HG03432 (cell line): ENCODE results near the gene ETFA.
A peak's percentile ranks its signal among the peaks of the same experiment; 100 is the strongest.

Experiments
- ATAC-seq: cut with Tn5 transposase; IDR thresholded peaks from one replicate; pipeline ENCODE4 v1.9.1; 2021; ENCODE audit warnings: mild to moderate bottlenecking, moderate library complexity; ENCODE audit not compliant: unreplicated experiment

ETFA gene

GRCh38 chr15:76199106-76200082, 111.9 kb downstream of the ETFA start:
- ATAC-seq = no peak

GRCh38 chr15:76198456-76199105, 112.7 kb downstream of the ETFA start:
- no peak for ATAC-seq

- no peak for ATAC-seq
These were observed 113.4 kb downstream of the ETFA start for GRCh38 chr15:76197703-76198455.

- no peak for ATAC-seq
These were observed 114.7 kb downstream of the ETFA start for GRCh38 chr15:76196269-76197231.

- no peak for ATAC-seq
These were observed 115.6 kb downstream of the ETFA start for GRCh38 chr15:76195506-76196268.

GRCh38 chr15:76193934-76194333, 117.3 kb downstream of the ETFA start:
- no peak for ATAC-seq

- no peak for ATAC-seq
These were observed 118.6 kb downstream of the ETFA start for GRCh38 chr15:76192715-76193114.

GRCh38 chr15:76191539-76192244, 119.6 kb downstream of the ETFA start:
- ATAC-seq = no peak

GRCh38 chr15:76190751-76191538, 120.3 kb downstream of the ETFA start:
- ATAC-seq = peak; percentile 78

- ATAC-seq = no peak
These were observed 121.2 kb downstream of the ETFA start for GRCh38 chr15:76190070-76190564.

- no peak for ATAC-seq
These were observed 122.2 kb downstream of the ETFA start for GRCh38 chr15:76189106-76189505.

GRCh38 chr15:76187163-76187562, 124.1 kb downstream of the ETFA start:
- no peak for ATAC-seq

- no peak for ATAC-seq
These were observed 125.6 kb downstream of the ETFA start for GRCh38 chr15:76185716-76186115.

GRCh38 chr15:76184650-76185035, 126.6 kb downstream of the ETFA start:
- no peak for ATAC-seq

GRCh38 chr15:76183930-76184649, 127.2 kb downstream of the ETFA start:
- no peak for ATAC-seq

- ATAC-seq = no peak
These were observed 129.6 kb downstream of the ETFA start for GRCh38 chr15:76181705-76182107.

GRCh38 chr15:76180321-76180720, 130.9 kb downstream of the ETFA start:
- no peak for ATAC-seq
